Central memory CD4-positive, alpha-beta T cell (primary cell): ENCODE data around the gene CHN2.

Source experiments
- DNase-seq: peaks from one replicate; pipeline ENCODE4 v3.0.0; 2022

Gene CHN2

GRCh38 chr7:29287366-29287765, 92.8 kb downstream of the CHN2 start:
- no peak for DNase-seq

DNA sequence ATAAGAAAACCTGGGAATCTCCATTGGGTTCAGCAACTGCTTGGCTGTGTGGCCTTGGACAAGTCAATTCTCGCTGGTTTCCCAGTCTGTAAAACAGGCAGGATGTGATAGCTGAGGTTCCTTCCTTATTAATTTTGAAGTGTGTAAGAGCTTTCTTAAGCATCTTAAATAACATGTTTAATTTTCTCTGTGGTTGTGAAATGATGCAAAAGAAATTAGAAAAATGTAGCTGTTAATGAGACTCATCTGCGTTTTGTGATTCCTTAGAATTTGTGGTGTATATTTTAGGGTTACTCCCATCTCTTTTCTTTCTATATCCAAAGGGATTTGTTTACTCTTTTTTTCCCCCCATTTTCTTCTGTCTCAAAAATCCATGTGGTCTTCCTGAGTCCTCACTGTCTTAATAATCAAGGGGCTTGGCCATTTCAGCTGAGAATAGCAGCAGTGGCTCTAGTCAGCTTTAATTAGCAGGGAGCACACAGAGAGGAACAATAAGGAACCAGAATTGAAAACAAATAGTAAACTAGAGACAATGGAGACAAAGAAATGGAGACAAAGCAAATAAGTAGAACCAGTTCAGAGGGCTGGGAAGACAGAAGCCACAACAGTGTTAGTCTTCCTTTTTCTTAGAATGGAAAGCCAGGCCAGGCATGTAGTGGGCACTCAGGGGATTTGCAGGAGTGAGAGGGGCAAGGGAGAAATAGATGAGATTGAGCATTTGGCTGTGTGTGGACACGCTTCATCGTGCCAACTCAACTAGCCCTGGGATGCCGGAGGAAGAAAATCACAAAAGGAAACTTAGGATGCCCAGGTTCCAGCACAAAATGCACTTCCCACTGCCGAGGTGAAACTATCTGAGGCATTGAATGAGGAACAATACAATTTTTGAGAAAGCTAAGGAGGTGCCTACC, 93.9 kb downstream of the CHN2 start:
- DNase-seq: no peak

DNA sequence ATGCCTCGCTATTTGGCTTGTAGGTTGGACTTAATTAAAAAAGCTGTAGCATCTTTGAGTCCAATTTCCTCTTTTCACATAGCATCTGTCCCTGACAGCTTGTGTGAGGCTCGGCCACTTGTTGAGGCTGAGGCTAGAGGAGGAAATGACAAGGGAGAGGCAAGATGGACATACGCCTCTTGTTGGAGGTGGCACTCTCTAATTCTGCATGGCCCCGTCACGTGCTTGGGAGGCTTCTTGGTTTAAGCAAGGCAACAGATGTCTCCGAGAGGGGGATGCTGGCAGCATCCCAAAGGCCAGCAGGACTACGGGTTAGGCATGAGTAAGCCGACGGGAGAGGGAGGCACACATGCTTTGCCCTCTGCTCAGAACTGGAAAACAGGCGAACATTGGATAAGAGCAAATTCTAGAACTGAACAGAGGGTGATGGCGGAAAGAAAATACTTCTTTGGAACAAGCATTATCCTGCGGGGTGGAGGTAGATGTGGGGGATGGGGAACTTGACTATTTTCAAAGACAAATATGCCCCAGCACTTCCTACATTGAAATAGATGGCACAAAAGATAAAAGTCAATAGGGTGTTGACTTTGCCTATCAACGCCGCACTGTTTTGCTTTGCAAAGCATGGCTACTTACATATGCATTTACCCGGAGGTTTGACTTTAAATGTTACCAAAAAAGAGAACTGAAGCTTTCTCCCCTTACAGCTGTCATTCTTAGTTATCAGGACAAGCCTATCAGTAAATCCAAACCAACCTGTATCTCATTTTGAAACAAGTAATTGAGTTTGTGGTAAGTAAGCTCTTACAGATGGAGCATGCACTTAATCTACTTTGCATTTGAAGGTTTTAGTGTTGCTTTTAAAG, 94.8 kb downstream of the CHN2 start:
- no peak for DNase-seq

DNA sequence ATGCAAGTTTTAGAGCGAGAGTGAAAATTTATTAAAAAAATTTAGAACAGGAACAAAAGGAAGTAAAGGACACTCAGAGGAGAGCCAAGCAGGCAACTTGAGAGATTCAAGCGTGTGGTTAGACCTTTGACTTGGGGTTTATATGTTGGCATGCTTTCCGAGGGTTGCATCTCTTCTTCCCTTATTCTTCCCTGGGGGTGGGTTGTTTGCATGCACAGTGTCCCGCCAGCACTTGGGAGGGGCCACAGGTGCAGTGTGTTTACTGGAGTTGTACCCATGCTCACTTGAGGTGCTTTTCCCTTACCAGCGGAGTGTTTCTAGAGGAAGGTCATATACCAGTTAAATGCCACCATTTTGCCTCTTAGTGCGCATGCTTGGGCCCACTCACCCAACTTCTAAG, 96.3 kb downstream of the CHN2 start:
- no peak for DNase-seq

DNA sequence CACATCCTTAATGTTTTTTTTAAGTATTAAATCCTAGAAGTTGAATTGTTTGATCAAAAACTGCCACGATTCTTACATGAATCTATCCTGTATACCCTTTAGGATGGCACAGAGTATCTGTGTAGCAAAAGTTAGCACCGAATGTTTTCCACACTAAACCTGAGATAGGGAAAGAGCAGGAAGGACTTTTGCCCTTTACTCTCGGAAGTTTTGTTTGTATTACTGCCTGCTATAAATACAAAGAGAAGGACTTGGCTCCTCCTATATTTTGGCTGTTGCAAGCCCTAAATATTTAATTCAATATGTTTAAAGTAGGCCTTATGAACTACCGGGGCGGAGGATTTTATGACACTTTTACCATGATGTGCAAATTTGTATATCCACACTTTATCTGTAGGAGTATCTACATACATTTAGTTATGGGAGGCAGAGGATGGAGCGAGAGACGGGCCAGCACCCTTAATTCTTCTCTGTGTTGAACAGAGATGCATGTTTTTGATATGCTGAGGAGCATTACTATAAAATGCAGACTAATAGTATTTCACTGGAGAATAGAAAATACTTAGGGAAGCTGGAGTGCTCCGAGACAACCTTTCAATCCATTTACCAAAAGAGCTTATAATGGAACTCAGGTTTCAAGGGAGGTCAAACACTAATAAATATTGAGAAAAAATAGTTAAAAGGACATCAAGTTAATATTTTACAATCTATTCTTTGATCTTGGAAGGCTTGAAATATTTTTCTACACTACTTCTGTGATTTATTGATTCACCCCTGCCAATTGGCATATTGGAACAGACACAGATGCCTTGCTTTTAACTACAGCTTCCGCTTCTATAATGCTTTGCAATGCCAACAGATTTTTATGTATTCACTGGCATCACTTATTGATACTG, 97.4 kb downstream of the CHN2 start:
- DNase-seq: no peak

GRCh38 chr7:29292886-29293658, 98.5 kb downstream of the CHN2 start:
- no peak for DNase-seq

DNA sequence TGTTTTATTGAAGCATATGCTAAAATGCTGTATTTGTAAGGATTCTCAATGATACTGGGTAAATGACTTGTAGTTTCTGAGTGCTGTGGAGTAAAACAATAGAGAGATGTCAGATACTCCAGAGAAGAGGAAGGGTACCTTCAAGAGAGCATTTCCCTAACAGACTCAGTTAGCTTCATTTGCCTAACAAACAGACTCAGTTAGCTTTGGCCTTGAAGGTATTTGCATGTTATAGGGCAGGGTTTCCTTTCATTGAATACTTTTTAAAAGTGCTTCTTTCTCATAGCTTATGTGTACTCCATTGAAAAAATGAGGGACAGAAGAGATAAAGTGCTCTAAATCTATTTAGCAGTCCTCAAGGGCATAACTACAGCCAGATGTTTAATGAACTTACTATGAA, 101.8 kb downstream of the CHN2 start:
- DNase-seq: no peak

- DNase-seq: no peak
These were observed 102.8 kb downstream of the CHN2 start for GRCh38 chr7:29297194-29297890.

- DNase-seq: no peak
These were observed 104.5 kb downstream of the CHN2 start for GRCh38 chr7:29299086-29299485.

DNA sequence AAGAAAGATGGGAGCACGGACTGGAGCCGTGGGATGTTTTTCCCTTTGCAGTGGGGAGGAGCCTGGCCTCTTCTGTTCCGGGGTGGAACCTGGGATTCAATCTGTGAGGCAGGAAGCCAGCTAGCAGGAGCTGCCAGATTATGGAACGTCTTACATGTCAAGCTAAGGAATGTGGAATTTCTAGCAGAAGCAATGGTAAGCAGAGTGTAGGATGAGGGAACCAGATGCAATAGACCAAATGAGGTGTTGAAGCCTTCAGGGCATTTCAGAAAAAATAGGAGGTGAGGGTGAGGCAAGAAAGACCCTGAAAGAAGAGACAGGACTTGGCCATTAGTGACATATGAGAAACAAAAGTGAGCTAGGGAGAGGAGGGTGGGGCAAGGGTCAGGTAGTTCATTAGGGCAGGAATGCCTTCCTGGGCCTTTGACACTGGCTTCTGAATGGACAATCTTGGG, 105.5 kb downstream of the CHN2 start:
- DNase-seq: no peak

- no peak for DNase-seq
These were observed 106.1 kb downstream of the CHN2 start for GRCh38 chr7:29300649-29301048.

DNA sequence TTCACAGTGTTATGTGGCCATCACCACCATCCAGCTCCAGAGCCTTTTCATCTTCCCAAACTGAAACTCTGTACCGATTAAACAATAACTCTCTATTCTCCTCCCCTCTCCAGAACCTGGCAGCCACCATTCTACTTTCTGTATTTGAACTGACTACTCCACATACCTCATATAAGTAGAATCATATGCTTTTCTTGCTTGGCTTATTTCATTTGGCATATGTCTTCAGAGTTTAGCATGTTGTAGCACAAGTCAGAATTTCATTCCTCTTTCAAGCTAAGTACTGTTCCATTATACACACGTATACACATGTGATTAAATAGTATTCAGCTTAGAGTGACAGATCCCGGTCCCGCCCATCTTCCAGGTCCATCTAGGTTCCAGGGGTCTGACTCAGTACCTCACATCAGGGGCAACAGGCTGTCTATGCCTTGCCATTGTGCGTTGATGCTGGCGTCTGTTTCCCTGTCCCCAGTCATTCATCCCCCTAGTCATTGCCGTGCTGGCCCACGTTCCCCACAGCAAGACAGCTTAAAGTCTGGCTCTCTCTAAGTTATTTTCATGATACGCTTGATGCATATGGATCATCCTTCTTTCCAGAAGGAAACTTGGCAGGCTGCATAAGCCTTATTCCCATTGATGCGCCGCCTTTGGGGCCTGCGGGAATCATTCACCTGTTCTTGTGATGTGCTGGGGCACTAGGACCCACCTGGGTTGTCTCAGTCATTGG, 108.3 kb downstream of the CHN2 start:
- no peak for DNase-seq

DNA sequence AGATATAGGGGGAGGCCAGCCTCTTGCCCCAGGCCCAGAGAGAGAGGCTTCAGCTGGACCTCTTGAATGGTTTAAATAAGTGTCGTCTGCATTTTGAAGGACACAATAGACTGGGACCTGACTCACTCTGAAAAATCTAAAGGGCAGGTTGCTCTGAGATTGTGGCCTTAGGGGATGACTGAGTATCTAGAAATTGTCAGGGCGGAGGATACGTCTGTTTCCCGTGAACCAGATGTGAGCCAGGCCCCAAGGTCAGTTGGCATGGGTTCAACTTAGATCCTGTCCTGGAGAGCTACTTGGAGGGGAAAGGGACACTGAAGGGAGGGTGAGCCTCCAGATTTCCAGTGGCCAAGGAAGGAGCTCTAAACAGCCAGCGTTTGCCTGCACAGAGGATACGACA, 110.2 kb downstream of the CHN2 start:
- DNase-seq: no peak

DNA sequence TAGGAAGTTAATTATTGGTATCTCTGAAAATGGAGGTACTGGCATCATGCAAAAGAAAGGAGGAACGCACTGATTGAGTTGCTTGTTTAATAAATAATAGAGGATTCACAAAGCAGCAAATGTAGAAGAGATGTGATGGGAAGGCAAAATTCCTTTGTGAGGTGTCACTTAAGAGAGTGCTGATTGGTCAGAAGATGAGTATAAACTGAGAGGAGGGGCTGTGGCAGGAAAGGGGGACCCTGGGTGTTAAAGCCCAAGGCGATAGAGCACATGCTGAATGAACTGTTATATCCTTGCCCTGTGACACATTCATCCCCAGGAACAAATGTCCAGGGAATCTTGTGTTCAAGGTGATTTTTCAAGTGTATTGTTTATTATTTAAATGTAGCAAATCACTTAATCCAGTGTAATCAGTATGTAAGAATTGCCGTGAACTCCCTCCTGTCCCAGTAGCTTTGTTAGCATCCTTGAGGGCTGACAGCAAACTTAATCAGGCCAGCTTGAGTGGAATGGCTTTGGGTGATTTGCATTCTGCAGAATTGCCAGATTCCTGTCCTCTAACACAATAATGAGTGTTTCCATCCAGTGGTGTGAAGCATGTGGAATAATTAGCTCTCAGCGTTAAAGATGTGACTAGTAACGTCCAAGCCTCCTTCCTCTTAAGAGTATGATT, 111.9 kb downstream of the CHN2 start:
- DNase-seq: no peak

GRCh38 chr7:29308424-29308823, 113.8 kb downstream of the CHN2 start:
- DNase-seq: no peak

DNA sequence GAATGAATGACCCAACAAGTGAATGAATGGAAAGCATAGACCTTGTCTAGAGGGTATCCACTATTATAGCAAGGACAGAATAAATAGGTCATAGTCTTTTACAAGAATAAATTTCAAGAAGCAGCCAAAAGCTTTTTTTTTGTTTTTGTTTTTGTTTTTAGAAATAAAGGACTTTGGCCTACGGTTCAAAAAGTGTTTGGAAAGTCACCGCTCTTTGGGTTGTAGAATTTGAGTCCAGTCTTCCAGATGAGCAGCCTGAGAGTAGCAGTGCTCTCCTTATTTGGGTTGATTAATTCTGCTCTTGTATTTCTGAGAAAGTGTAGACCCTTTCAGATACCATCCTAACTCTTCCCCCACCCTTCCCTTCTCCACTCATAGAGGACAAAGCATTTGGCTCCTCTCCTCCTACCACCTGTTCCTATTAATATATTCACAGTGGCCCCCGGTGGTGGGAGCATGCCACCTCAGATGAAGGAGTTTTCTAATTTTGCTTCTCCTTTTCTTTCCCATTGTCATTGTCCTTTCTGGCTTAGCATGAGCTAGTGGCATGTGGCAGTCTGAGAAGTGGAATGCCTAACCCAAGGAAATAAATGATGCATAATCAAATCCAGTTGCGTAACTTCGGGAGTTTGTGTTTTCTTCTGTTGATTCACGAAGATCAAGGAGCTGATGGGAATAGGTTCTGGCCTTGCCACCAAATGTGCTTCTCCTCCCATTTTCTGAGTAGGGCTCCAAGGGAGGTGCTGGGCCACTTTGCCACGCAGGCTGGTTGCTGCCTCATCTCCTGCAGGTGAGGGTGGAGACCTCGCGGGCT, 114.7 kb downstream of the CHN2 start:
- DNase-seq: no peak

DNA sequence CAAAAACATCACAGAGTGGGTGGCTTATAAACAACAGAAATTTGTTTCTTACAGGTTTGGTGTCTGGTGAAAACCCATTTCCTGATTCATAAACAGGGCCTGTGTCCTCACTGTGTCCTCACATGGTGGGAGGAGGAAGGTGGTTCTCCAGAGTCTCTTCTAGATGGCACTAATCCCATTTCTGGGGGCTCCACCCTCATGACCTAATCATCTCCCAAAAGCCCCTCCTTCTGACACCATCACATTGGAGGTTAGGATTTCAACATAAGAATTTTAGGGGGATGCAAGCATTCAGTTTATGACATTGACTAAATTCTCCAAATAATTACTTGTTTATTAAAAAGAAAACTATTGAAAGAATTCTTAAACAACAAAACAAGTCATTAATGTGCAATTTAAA, 116.0 kb downstream of the CHN2 start:
- no peak for DNase-seq

DNA sequence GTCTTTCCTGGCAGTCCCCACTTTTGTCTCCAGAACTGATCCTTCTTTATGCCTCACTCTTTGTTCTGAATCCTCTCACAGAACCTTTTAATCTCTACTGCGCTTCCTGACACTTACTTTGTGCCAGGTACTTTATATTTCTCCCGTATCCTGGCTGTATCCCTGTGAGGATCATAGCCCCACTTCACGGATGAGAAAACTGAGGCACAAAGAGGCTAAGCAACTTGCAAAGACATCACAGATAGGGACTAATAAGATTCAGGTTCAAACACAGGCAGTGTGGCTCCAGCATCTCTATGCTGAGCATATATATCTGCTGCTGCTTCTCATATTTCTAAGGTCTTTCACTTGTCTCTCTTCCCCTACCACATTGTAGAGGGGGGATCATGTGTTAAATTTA, 116.7 kb downstream of the CHN2 start:
- no peak for DNase-seq

DNA sequence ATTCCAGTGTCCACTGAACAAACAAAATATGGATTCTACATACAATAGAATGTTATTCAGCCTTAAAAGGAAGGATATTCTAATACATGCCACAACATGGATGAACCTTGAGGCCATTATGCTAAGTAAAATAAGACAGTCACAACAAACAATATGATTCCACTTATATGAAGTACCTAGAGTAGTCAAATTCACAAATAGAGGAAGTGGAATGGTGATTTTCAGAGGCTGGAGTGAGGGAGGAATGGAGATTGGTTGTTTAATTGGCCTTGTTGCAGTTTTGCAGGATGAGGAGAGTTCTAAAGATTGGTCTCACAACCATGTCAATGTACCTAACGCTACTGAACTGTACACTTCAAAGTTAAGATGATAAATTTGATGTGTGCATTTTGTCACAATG, 119.6 kb downstream of the CHN2 start:
- no peak for DNase-seq
